ENCODE results near the gene POLR1A.

Gene POLR1A

DNA sequence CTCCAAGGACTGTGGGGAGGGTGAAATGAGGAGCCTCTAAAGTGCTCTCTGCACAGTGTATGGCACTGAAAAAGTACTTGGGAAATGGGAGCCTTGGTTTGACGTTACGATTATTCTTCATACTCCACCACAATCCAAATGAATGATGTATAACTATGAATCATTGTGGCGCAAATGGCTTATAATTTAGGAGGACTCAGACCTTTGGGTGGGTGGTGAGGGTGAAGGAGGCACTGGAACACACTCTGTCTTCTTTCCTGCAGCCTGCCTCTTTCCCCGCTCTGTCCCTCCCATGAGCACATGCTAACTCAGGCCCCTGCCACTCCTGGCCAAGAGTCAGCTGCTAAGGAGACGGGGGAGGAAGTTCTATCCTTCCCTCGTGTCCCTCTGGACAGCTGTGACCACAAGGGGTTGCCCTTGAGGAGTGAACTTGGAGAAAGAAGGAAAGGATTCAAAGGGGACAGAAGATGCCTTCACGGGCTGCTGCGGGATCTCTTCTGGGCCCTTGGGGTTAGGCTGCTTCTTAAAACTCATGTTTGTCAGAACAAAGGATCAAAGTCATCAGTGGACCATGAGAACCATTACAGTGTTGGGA lies 36.5 kb downstream of the POLR1A start:
- ATAC-seq: no peak

DNA sequence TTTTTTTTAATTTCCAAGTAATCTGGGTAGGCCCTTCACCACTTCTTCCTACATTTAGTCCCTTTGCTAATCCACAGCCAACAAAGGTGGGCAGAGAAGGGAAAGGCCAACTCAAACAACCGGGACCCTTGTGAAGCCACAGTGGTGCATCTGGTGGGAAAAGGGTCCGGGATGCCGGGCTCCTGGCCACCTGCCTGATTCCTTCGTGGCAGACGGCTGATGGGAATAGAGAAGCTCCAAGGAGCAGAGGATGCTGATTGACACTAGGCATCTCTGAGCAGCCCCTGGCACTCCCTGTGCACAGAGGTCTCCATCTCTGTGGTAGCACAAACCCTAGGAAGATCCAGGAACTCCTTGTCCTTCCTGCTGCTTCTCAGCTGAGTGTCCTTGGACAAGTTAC lies 37.0 kb downstream of the POLR1A start:
- no peak for ATAC-seq
- TF ChIP-seq PPARA (CRISPR knock-in tag; IDR thresholded peaks at IDR 0.05; ENCODE audit: borderline replicate concordance) (no peak), CSDC2 (CRISPR knock-in tag; IDR thresholded peaks at IDR 0.05) (no peak), ZC3H10 (CRISPR knock-in tag; IDR thresholded peaks at IDR 0.05) (no peak), ZFP3 (CRISPR knock-in tag; IDR thresholded peaks at IDR 0.05) (no peak), ZNF70 (CRISPR knock-in tag; IDR thresholded peaks at IDR 0.05) (no peak), TCF4 (CRISPR knock-in tag; IDR thresholded peaks at IDR 0.05; ENCODE audit: borderline replicate concordance) (no peak)
- TF ChIP-seq, protein P1, sequence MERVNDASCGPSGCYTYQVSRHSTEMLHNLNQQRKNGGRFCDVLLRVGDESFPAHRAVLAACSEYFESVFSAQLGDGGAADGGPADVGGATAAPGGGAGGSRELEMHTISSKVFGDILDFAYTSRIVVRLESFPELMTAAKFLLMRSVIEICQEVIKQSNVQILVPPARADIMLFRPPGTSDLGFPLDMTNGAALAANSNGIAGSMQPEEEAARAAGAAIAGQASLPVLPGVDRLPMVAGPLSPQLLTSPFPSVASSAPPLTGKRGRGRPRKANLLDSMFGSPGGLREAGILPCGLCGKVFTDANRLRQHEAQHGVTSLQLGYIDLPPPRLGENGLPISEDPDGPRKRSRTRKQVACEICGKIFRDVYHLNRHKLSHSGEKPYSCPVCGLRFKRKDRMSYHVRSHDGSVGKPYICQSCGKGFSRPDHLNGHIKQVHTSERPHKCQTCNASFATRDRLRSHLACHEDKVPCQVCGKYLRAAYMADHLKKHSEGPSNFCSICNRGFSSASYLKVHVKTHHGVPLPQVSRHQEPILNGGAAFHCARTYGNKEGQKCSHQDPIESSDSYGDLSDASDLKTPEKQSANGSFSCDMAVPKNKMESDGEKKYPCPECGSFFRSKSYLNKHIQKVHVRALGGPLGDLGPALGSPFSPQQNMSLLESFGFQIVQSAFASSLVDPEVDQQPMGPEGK (CRISPR knock-in tag; IDR thresholded peaks at IDR 0.05; ENCODE audit: borderline replicate concordance): no peak
- TF ChIP-seq, protein P2, sequence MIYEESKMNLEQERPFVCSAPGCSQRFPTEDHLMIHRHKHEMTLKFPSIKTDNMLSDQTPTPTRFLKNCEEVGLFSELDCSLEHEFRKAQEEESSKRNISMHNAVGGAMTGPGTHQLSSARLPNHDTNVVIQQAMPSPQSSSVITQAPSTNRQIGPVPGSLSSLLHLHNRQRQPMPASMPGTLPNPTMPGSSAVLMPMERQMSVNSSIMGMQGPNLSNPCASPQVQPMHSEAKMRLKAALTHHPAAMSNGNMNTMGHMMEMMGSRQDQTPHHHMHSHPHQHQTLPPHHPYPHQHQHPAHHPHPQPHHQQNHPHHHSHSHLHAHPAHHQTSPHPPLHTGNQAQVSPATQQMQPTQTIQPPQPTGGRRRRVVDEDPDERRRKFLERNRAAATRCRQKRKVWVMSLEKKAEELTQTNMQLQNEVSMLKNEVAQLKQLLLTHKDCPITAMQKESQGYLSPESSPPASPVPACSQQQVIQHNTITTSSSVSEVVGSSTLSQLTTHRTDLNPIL (CRISPR knock-in tag; IDR thresholded peaks at IDR 0.05; ENCODE audit: low read depth): no peak
- TF ChIP-seq, protein P3, sequence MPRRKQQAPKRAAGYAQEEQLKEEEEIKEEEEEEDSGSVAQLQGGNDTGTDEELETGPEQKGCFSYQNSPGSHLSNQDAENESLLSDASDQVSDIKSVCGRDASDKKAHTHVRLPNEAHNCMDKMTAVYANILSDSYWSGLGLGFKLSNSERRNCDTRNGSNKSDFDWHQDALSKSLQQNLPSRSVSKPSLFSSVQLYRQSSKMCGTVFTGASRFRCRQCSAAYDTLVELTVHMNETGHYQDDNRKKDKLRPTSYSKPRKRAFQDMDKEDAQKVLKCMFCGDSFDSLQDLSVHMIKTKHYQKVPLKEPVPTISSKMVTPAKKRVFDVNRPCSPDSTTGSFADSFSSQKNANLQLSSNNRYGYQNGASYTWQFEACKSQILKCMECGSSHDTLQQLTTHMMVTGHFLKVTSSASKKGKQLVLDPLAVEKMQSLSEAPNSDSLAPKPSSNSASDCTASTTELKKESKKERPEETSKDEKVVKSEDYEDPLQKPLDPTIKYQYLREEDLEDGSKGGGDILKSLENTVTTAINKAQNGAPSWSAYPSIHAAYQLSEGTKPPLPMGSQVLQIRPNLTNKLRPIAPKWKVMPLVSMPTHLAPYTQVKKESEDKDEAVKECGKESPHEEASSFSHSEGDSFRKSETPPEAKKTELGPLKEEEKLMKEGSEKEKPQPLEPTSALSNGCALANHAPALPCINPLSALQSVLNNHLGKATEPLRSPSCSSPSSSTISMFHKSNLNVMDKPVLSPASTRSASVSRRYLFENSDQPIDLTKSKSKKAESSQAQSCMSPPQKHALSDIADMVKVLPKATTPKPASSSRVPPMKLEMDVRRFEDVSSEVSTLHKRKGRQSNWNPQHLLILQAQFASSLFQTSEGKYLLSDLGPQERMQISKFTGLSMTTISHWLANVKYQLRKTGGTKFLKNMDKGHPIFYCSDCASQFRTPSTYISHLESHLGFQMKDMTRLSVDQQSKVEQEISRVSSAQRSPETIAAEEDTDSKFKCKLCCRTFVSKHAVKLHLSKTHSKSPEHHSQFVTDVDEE (CRISPR knock-in tag; IDR thresholded peaks at IDR 0.05): no peak
- TF ChIP-seq, protein P4, sequence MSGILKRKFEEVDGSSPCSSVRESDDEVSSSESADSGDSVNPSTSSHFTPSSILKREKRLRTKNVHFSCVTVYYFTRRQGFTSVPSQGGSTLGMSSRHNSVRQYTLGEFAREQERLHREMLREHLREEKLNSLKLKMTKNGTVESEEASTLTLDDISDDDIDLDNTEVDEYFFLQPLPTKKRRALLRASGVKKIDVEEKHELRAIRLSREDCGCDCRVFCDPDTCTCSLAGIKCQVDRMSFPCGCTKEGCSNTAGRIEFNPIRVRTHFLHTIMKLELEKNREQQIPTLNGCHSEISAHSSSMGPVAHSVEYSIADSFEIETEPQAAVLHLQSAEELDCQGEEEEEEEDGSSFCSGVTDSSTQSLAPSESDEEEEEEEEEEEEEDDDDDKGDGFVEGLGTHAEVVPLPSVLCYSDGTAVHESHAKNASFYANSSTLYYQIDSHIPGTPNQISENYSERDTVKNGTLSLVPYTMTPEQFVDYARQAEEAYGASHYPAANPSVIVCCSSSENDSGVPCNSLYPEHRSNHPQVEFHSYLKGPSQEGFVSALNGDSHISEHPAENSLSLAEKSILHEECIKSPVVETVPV (CRISPR knock-in tag; IDR thresholded peaks at IDR 0.05): no peak

More for the DNA sequence above, 36.5 kb downstream of the POLR1A start:
- TF ChIP-seq, protein P5, sequence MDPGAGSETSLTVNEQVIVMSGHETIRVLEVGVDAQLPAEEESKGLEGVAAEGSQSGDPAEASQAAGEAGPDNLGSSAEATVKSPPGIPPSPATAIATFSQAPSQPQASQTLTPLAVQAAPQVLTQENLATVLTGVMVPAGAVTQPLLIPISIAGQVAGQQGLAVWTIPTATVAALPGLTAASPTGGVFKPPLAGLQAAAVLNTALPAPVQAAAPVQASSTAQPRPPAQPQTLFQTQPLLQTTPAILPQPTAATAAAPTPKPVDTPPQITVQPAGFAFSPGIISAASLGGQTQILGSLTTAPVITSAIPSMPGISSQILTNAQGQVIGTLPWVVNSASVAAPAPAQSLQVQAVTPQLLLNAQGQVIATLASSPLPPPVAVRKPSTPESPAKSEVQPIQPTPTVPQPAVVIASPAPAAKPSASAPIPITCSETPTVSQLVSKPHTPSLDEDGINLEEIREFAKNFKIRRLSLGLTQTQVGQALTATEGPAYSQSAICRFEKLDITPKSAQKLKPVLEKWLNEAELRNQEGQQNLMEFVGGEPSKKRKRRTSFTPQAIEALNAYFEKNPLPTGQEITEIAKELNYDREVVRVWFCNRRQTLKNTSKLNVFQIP (CRISPR knock-in tag; IDR thresholded peaks at IDR 0.05; ENCODE audit: borderline replicate concordance, low read depth): no peak
- TF ChIP-seq, protein P3 (CRISPR knock-in tag; IDR thresholded peaks at IDR 0.05): no peak
- no peak for TF ChIP-seq CSDC2 (CRISPR knock-in tag; IDR thresholded peaks at IDR 0.05)
- TF ChIP-seq GLIS3 (CRISPR knock-in tag; IDR thresholded peaks at IDR 0.05): no peak
- no peak for TF ChIP-seq RARB (CRISPR knock-in tag; IDR thresholded peaks at IDR 0.05)
- TF ChIP-seq, protein P1 (CRISPR knock-in tag; IDR thresholded peaks at IDR 0.05; ENCODE audit: borderline replicate concordance): no peak
- TF ChIP-seq, protein P2 (CRISPR knock-in tag; IDR thresholded peaks at IDR 0.05; ENCODE audit: low read depth): no peak
- TF ChIP-seq ZFP30 (CRISPR knock-in tag; IDR thresholded peaks at IDR 0.05): no peak
- TF ChIP-seq, protein P4 (CRISPR knock-in tag; IDR thresholded peaks at IDR 0.05): no peak
- TF ChIP-seq ZC3H10 (CRISPR knock-in tag; IDR thresholded peaks at IDR 0.05): no peak
- TF ChIP-seq ARNTL (CRISPR knock-in tag; IDR thresholded peaks at IDR 0.05; ENCODE audit: borderline replicate concordance, low read depth): no peak
- TF ChIP-seq TCF4 (CRISPR knock-in tag; IDR thresholded peaks at IDR 0.05; ENCODE audit: borderline replicate concordance): no peak
- TF ChIP-seq ZFP3 (CRISPR knock-in tag; IDR thresholded peaks at IDR 0.05): no peak

All from SK-N-SH treated with all-trans-retinoic acid at 6 μM for 48 hours (cell line).